Fibroblast of lung (primary cell): ENCODE results near the gene ITPKC. TPM values are rescaled to one million over a fixed set of nuclear protein-coding genes. Genes with fewer than 3 reads are reported as not detected.
A peak's percentile ranks its signal among the peaks of the same experiment; 100 is the strongest.

Experiments used
- DNase-seq, 2 donors: peaks; one replicate each; pipeline versions ENCODE4 v3.0.0 to v3.0.0-alpha.2; 2010; ENCODE audit warnings: low read depth in 2 of 2
- H2AFZ ChIP-seq: 2 replicates; pipeline ENCODE4 v1.5.1; 2012; ENCODE audit warnings: low read length, control low read depth, inconsistent platforms
- H3K27ac ChIP-seq: 2 replicates; pipeline ENCODE4 v1.5.1; 2011; ENCODE audit warnings: low read length, control low read depth; ENCODE audit not compliant: insufficient read depth
- H3K27me3 ChIP-seq: 2 replicates; pipeline ENCODE4 v1.5.1; 2011; ENCODE audit warnings: mild to moderate bottlenecking, low read length; ENCODE audit not compliant: control insufficient read depth, insufficient read depth
- H3K36me3 ChIP-seq: 2 replicates; pipeline ENCODE4 v1.5.1; 2011; ENCODE audit warnings: low read length; ENCODE audit not compliant: control insufficient read depth, insufficient read depth
- H3K4me1 ChIP-seq: 2 replicates; pipeline ENCODE4 v1.5.1; 2011; ENCODE audit warnings: low read length; ENCODE audit not compliant: control insufficient read depth, insufficient read depth; ENCODE audit errors: extremely low read depth
- H3K4me2 ChIP-seq: 2 replicates; pipeline ENCODE4 v1.5.1; 2011; ENCODE audit warnings: low read length, control low read depth; ENCODE audit not compliant: insufficient read depth; ENCODE audit errors: extremely low read depth
- H3K4me3 ChIP-seq, 4 experiments: fragments of 200-600 bp in 1 of 4; sonication (generic) in 1 of 4; replicated peaks in 1 of 4; 2 replicates each; pipeline ENCODE4 v1.5.1; 2011 to 2016; ENCODE audit warnings: low read length in 4 of 4, low read depth in 3 of 4, mild to moderate bottlenecking in 3 of 4, control low read depth in 2 of 4, inconsistent platforms in 1 of 4, mixed read lengths in 1 of 4; ENCODE audit not compliant: insufficient read depth in 1 of 4; ENCODE audit errors: control extremely low read depth in 1 of 4
- H3K79me2 ChIP-seq: 2 replicates; pipeline ENCODE4 v1.5.1; 2012; ENCODE audit warnings: mild to moderate bottlenecking, low read length, inconsistent platforms; ENCODE audit not compliant: control insufficient read depth, insufficient read depth
- H3K9ac ChIP-seq: 2 replicates; pipeline ENCODE4 v1.5.1; 2011; ENCODE audit warnings: mild to moderate bottlenecking, low read length, control low read depth; ENCODE audit not compliant: insufficient read depth
- H3K9me3 ChIP-seq: 2 replicates; pipeline ENCODE4 v1.5.1; 2012; ENCODE audit warnings: low read depth, low read length; ENCODE audit not compliant: control insufficient read depth, insufficient read depth
- H4K20me1 ChIP-seq: 2 replicates; pipeline ENCODE4 v1.5.1; 2011; ENCODE audit warnings: low read length; ENCODE audit not compliant: control insufficient read depth, insufficient read depth; ENCODE audit errors: extremely low read depth
- CTCF ChIP-seq, 2 donors: IDR thresholded peaks in 1 of 2; conservative IDR thresholded peaks in 1 of 2; 1 replicate in 1 of 2; 2 replicates in 1 of 2; pipeline ENCODE4 v1.5.1; 2011 to 2012; ENCODE audit warnings: low read length in 2 of 2, control low read depth in 1 of 2, inconsistent platforms in 1 of 2, low read depth in 1 of 2, mild to moderate bottlenecking in 1 of 2
- EZH2 ChIP-seq: IDR thresholded peaks from 2 replicates; pipeline ENCODE4 v1.5.1; 2012; ENCODE audit warnings: low read length, control low read depth, mild to moderate bottlenecking; ENCODE audit errors: missing control alignments
- polyA plus RNA-seq, 2 donors: library from polyadenylated mRNA; depleted of rRNA in 1 of 2; stranded (reverse) in 1 of 2; unstranded in 1 of 2; fragments of >200 nt; gene quantifications; 2 replicates each; pipeline ENCODE4 v1.2.1, GENCODE V29; 2011 to 2012; ENCODE audit warnings: missing spikeins in 1 of 2
- total RNA-seq: library from RNA; depleted of rRNA; stranded (reverse); fragments of >200 nt; gene quantifications from 2 replicates; pipeline ENCODE4 v1.2.1, GENCODE V29; 2014

ITPKC gene
- total and polyA plus RNA-seq, 2 donors (not counting 1 experiment from before 2014, with no cell fraction given) = 6.5 to 23.1 TPM

GRCh38 chr19:40750874-40751537, 34.1 kb downstream of the ITPKC start, which contains the start of gene SNRPA:
Gene SNRPA, plus strand, starts transcription at chr19:40751203. Its CDS starts 206 bp downstream, at chr19:40751409.
- H3K9ac ChIP-seq = peak within 1 kb of the TSS; percentile 91
- H3K79me2 ChIP-seq = peaks cover 43% of the 10 kb centered on the region
- H3K27me3 ChIP-seq = no peaks in the 10 kb centered on the region

GRCh38 chr19:40752257-40752781, 35.4 kb downstream of the ITPKC start:
- TF ChIP-seq CTCF (conservative IDR thresholded peaks at IDR 0.05 in 1 of 2, IDR thresholded peaks at IDR 0.05 in 1 of 2; ENCODE audit: low read depth in 1 of 2, low read length in 2 of 2) = no peak
- TF ChIP-seq EZH2 = no peak
- peak overlapping the region; percentile 70 to 90 (median 74) for H3K4me3 ChIP-seq
- H3K4me2 ChIP-seq = peak overlapping the region; percentile 72
- peaks cover 9% of the 10 kb centered on the region for H3K36me3 ChIP-seq
- DNase-seq = no peak
- H3K27me3 ChIP-seq = no peaks in the 10 kb centered on the region
- no peak overlapping the region for H2AFZ ChIP-seq
- H3K4me1 ChIP-seq = peaks cover 6% of the 10 kb centered on the region
- H4K20me1 ChIP-seq = no peaks in the 10 kb centered on the region
- no peak overlapping the region for H3K27ac ChIP-seq
- no peak overlapping the region for H3K9ac ChIP-seq
- peaks cover 56% of the 10 kb centered on the region for H3K79me2 ChIP-seq
- H3K9me3 ChIP-seq = no peaks in the 10 kb centered on the region

More at GRCh38 chr19:40750874-40751537, 34.1 kb downstream of the ITPKC start, which contains the start of gene SNRPA:
- peak; percentile 96 to 98 for DNase-seq
- H3K4me3 ChIP-seq = peak within 1 kb of the TSS; percentile 70 to 90 (median 77)
- peaks cover 8% of the 10 kb centered on the region for H3K36me3 ChIP-seq
- H2AFZ ChIP-seq = peak within 1 kb of the TSS; percentile 79
- H3K27ac ChIP-seq = peak within 1 kb of the TSS; percentile 84
- peak within 1 kb of the TSS; percentile 94 for H3K4me2 ChIP-seq
- H3K9me3 ChIP-seq = no peaks in the 10 kb centered on the region
- no peak for TF ChIP-seq CTCF (conservative IDR thresholded peaks at IDR 0.05 in 1 of 2, IDR thresholded peaks at IDR 0.05 in 1 of 2; ENCODE audit: low read depth in 1 of 2, low read length in 2 of 2)
- no peak for TF ChIP-seq EZH2
- H3K4me1 ChIP-seq = peaks cover 6% of the 10 kb centered on the region
- H4K20me1 ChIP-seq = no peaks in the 10 kb centered on the region

GRCh38 chr19:40754611-40755247, 37.8 kb downstream of the ITPKC start:
- DNase-seq = no peak
- Histone ChIP-seq H4K20me1 (no peaks in the 10 kb centered on the region), H3K9me3 (no peaks in the 10 kb centered on the region), H3K4me1 (peaks cover 5% of the 10 kb centered on the region), H3K27me3 (no peaks in the 10 kb centered on the region), H3K4me3 (no peak overlapping the region), H3K9ac (no peak overlapping the region), H3K27ac (peak overlapping the region; percentile 35), H3K79me2 (peaks cover 60% of the 10 kb centered on the region), H3K36me3 (peaks cover 22% of the 10 kb centered on the region), H3K4me2 (peak overlapping the region; percentile 62), H2AFZ (no peak overlapping the region)
- TF ChIP-seq EZH2 = no peak
- no peak for TF ChIP-seq CTCF (conservative IDR thresholded peaks at IDR 0.05 in 1 of 2, IDR thresholded peaks at IDR 0.05 in 1 of 2; ENCODE audit: low read depth in 1 of 2, low read length in 2 of 2)
